Neural progenitor cell (in vitro differentiated cells): ENCODE results near the gene HBG2. TPM values are rescaled to one million over a fixed set of nuclear protein-coding genes. Genes with fewer than 3 reads are reported as not detected.

Experiments
- DNase-seq: peaks from one replicate; pipeline ENCODE4 v3.0.0-alpha.2; 2016; ENCODE audit warnings: low spot score
- H2AFZ ChIP-seq: fragments of 200-600 bp; sonication (generic); replicated peaks from 2 replicates; pipeline ENCODE4 v1.6.1; 2016; ENCODE audit warnings: antibody characterized with exemption
- H3F3A ChIP-seq: fragments of 200-600 bp; sonication (generic); 2 replicates; pipeline ENCODE4 v1.6.1; 2016; ENCODE audit warnings: antibody characterized with exemption, low read depth
- H3K27ac ChIP-seq: fragments of 200-600 bp; sonication (generic); 2 replicates; pipeline ENCODE4 v1.5.1; 2016; ENCODE audit warnings: mild to moderate bottlenecking
- H3K27me3 ChIP-seq: fragments of 200-600 bp; sonication (generic); 2 replicates; pipeline ENCODE4 v1.6.1; 2016; ENCODE audit warnings: mild to moderate bottlenecking, moderate library complexity
- H3K36me3 ChIP-seq: fragments of 200-600 bp; sonication (generic); 2 replicates; pipeline ENCODE4 v1.5.1; 2016
- H3K4me1 ChIP-seq: fragments of 200-600 bp; sonication (generic); 2 replicates; pipeline ENCODE4 v1.6.1; 2016; ENCODE audit warnings: mixed run types
- H3K4me2 ChIP-seq: fragments of 200-600 bp; sonication (generic); 2 replicates; pipeline ENCODE4 v1.6.1; 2016
- H3K4me3 ChIP-seq: fragments of 200-600 bp; sonication (generic); 2 replicates; pipeline ENCODE4 v1.5.1; 2016
- H3K79me2 ChIP-seq: fragments of 200-600 bp; sonication (generic); 2 replicates; pipeline ENCODE4 v1.6.1; 2016; ENCODE audit warnings: low read depth
- H3K9ac ChIP-seq: fragments of 200-600 bp; sonication (generic); 2 replicates; pipeline ENCODE4 v1.6.1; 2016
- H3K9me3 ChIP-seq: fragments of 200-600 bp; sonication (generic); 2 replicates; pipeline ENCODE4 v1.5.1; 2016; ENCODE audit warnings: low read depth
- H4K20me1 ChIP-seq: fragments of 200-600 bp; sonication (generic); 2 replicates; pipeline ENCODE4 v1.6.1; 2016; ENCODE audit warnings: low read depth
- H3K27ac Mint-ChIP-seq: 3 replicates; pipeline ENCODE4 v1.8.0; 2021; ENCODE audit warnings: mixed read lengths
- H3K27me3 Mint-ChIP-seq: 2 replicates; pipeline ENCODE4 v1.8.0; 2022; ENCODE audit warnings: low read depth, mild to moderate bottlenecking, inconsistent platforms, moderate library complexity, mixed read lengths; ENCODE audit not compliant: insufficient read depth
- H3K36me3 Mint-ChIP-seq: 3 replicates; pipeline ENCODE4 v1.8.0; 2021; ENCODE audit warnings: mixed read lengths
- H3K4me1 Mint-ChIP-seq: 3 replicates; pipeline ENCODE4 v1.8.0; 2021; ENCODE audit warnings: mixed read lengths
- H3K4me3 Mint-ChIP-seq: 3 replicates; pipeline ENCODE4 v1.8.0; 2021; ENCODE audit warnings: mild to moderate bottlenecking, moderate library complexity, mixed read lengths
- H3K9me3 Mint-ChIP-seq: 3 replicates; pipeline ENCODE4 v1.8.0; 2020; ENCODE audit warnings: mixed read lengths
- EZH2 ChIP-seq: fragments of 200-600 bp; sonication (generic); IDR thresholded peaks from 2 replicates; pipeline ENCODE4 v1.6.1; 2017; ENCODE audit warnings: antibody characterized with exemption, mild to moderate bottlenecking, moderate library complexity
- EZH2phosphoT487 ChIP-seq: fragments of 200-600 bp; sonication (generic); IDR thresholded peaks from 2 replicates; pipeline ENCODE4 v1.6.1; 2017; ENCODE audit warnings: antibody characterized with exemption
- total RNA-seq: library from RNA; depleted of rRNA; stranded (reverse); fragments of >200 nt; gene quantifications from 2 replicates; pipeline ENCODE4 v1.2.3, GENCODE V29; 2015; ENCODE audit warnings: low replicate concordance
- TF ChIP-seq, protein P1 (sequence below): fragments of 200-600 bp; sonication (generic); IDR thresholded peaks from 2 replicates; pipeline ENCODE4 v1.5.1; 2017; ENCODE audit warnings: antibody characterized with exemption, mild to moderate bottlenecking

The HBG2 gene
- total RNA-seq, 1 donor from 2014 or later, result not detected

DNA sequence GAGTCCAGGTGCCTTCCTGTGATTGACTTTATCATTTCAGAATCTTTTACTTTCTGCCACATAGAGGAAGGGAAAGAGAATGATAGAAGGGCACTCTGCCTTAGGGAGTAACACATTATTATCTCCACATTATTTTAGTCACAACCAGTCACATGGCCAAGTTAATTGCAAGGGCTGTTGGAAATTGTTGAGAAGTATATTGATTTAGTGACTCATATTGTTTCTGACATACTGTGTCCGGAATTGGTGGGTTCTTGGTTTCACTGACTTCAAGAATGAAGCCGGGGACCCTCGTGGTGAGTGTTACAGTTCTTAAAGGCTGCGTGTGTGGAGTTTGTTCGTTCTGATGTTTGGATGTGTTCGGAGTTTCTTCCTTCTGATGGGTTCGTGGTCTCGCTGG lies 38.4 kb upstream of the HBG2 start:
- Mint-ChIP-seq H3K4me1 (no peaks in the 10 kb centered on the region), H3K36me3 (no peaks in the 10 kb centered on the region), H3K27ac (no peak overlapping the region), H3K4me3 (no peak overlapping the region), H3K9me3 (no peaks in the 10 kb centered on the region), H3K27me3 (peaks cover 4% of the 10 kb centered on the region)
- Histone ChIP-seq H2AFZ (no peak overlapping the region), H3K27me3 (no peaks in the 10 kb centered on the region), H3K4me2 (no peak overlapping the region), H3K4me1 (no peaks in the 10 kb centered on the region), H3K4me3 (no peak overlapping the region), H3K36me3 (no peaks in the 10 kb centered on the region), H4K20me1 (no peaks in the 10 kb centered on the region), H3F3A (no peaks in the 10 kb centered on the region), H3K9ac (no peak overlapping the region), H3K27ac (no peak overlapping the region), H3K9me3 (no peaks in the 10 kb centered on the region), H3K79me2 (no peaks in the 10 kb centered on the region)
- TF ChIP-seq, protein P1, sequence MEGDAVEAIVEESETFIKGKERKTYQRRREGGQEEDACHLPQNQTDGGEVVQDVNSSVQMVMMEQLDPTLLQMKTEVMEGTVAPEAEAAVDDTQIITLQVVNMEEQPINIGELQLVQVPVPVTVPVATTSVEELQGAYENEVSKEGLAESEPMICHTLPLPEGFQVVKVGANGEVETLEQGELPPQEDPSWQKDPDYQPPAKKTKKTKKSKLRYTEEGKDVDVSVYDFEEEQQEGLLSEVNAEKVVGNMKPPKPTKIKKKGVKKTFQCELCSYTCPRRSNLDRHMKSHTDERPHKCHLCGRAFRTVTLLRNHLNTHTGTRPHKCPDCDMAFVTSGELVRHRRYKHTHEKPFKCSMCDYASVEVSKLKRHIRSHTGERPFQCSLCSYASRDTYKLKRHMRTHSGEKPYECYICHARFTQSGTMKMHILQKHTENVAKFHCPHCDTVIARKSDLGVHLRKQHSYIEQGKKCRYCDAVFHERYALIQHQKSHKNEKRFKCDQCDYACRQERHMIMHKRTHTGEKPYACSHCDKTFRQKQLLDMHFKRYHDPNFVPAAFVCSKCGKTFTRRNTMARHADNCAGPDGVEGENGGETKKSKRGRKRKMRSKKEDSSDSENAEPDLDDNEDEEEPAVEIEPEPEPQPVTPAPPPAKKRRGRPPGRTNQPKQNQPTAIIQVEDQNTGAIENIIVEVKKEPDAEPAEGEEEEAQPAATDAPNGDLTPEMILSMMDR, result no peak
- TF ChIP-seq EZH2, result no peak
- TF ChIP-seq EZH2phosphoT487, result no peak
- no peak for DNase-seq

DNA sequence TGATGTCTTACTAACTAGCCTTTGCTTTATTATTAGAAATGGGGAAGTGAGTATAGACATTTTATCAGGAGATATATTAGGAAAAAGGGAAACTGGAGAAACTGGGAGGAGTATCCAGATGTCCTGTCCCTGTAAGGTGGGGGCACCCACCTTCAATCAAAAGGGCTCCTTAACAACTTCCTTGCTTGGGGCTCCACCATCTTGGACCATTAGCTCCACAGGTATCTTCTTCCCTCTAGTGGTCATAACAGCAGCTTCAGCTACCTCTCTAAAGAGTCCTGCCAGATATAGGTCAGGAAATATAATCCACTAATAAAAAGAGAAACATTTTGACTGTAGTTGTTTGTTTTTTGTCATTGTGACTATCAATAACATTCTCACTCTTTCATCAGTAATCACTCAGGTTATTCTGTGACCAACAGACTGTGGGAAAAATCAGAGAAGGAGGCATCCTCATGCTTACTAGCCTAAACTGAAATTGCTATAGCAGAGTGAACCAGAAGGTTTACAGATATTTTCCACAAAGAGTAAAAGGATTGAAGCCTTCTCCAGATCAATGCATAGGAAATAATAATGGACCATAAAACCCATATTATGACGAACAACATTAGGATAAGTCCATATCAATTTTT lies 36.7 kb upstream of the HBG2 start:
- Mint-ChIP-seq H3K9me3 (no peaks in the 10 kb centered on the region), H3K27me3 (peaks cover 4% of the 10 kb centered on the region), H3K4me3 (no peak overlapping the region), H3K27ac (no peak overlapping the region), H3K4me1 (no peaks in the 10 kb centered on the region), H3K36me3 (no peaks in the 10 kb centered on the region)
- Histone ChIP-seq H3K4me3 (no peak overlapping the region), H3K4me1 (no peaks in the 10 kb centered on the region), H3K9me3 (no peaks in the 10 kb centered on the region), H3K4me2 (no peak overlapping the region), H3F3A (no peaks in the 10 kb centered on the region), H3K27me3 (no peaks in the 10 kb centered on the region), H3K79me2 (no peaks in the 10 kb centered on the region), H3K27ac (no peak overlapping the region), H4K20me1 (no peaks in the 10 kb centered on the region), H2AFZ (peak overlapping the region; percentile 42), H3K36me3 (no peaks in the 10 kb centered on the region), H3K9ac (no peak overlapping the region)
- TF ChIP-seq EZH2 (no peak), EZH2phosphoT487 (no peak)
- TF ChIP-seq, protein P1, result peak; percentile 65
- DNase-seq, result peak; percentile 44

DNA sequence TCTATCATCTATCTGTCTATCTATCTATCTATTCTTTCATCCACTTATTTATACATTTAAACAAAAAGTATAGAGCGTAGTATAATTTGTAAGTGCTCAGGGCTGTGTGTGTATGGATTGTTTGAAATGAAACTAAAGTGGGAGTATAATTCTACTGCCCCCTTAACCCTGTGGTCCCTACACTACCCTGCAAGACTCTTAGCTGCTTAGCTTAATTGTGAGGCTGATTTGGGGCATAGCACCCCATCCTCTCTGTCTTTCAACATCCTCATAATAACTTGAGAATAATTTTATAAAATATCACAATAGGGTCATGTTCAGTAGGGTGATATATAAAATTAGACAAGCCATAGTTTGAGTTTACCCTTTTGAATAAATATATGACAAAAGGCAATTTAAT lies 35.5 kb upstream of the HBG2 start:
- Mint-ChIP-seq H3K9me3 (no peaks in the 10 kb centered on the region), H3K4me1 (no peaks in the 10 kb centered on the region), H3K27me3 (peaks cover 2% of the 10 kb centered on the region), H3K27ac (no peak overlapping the region), H3K4me3 (no peak overlapping the region), H3K36me3 (no peaks in the 10 kb centered on the region)
- no peak overlapping the region for H2AFZ ChIP-seq
- no peak overlapping the region for H3K9ac ChIP-seq
- DNase-seq, result no peak
- no peak overlapping the region for H3K4me2 ChIP-seq
- H3K4me1 ChIP-seq, result no peaks in the 10 kb centered on the region
- TF ChIP-seq, protein P1, result no peak
- TF ChIP-seq EZH2phosphoT487 (no peak), EZH2 (no peak)
- no peaks in the 10 kb centered on the region for H3K79me2 ChIP-seq
- no peaks in the 10 kb centered on the region for H4K20me1 ChIP-seq
- no peaks in the 10 kb centered on the region for H3K9me3 ChIP-seq
- no peaks in the 10 kb centered on the region for H3F3A ChIP-seq
- no peaks in the 10 kb centered on the region for H3K27me3 ChIP-seq
- H3K36me3 ChIP-seq, result no peaks in the 10 kb centered on the region
- no peak overlapping the region for H3K4me3 ChIP-seq
- H3K27ac ChIP-seq, result no peak overlapping the region
